ENCODE data around the gene AP4B1. TPM values are rescaled to one million over a fixed set of nuclear protein-coding genes. Genes with fewer than 3 reads are reported as not detected.

The AP4B1 gene
- total and polyA plus RNA-seq, 3 experiments from 2014 or later: 12.1 to 36.2 (median 33.7) TPM

- H3K27ac ChIP-seq (ENCODE audit: low read depth, low read length): no peak overlapping the region
- H3K4me1 ChIP-seq (ENCODE audit: insufficient read depth, low read length): peaks cover 82% of the 10 kb centered on the region
- no peaks in the 10 kb centered on the region for H3K27me3 ChIP-seq (ENCODE audit: insufficient read depth, low read length, poor library complexity, severe bottlenecking)
- Mint-ChIP-seq H3K4me3 (peak overlapping the region; percentile 19 to 79 (median 76)), H3K4me1 (peaks cover 67 to 89% (median 83%) of the 10 kb centered on the region in 3 donors), H3K36me3 (peaks cover 4 to 46% (median 15%) of the 10 kb centered on the region in 3 donors), H3K27ac (peak overlapping the region; percentile 70 to 96 (median 92)), H3K27me3 (no peaks in the 10 kb centered on the region), H3K9me3 (no peaks in the 10 kb centered on the region)
- H3K9me3 ChIP-seq (ENCODE audit: low read length): no peaks in the 10 kb centered on the region
- DNase-seq: no peak
- H3K4me3 ChIP-seq (ENCODE audit: low read length): peak overlapping the region; percentile 21
- peaks cover 6% of the 10 kb centered on the region for H3K36me3 ChIP-seq (ENCODE audit: insufficient read depth, low read length)
- ChIA-PET CTCF (interaction anchor here (0.8 to 6.1 kb wide), 6 partner anchors 9 to 874 kb away, joined by 3 to 74 read pairs (median 4); partner anchors contain the start of genes AP4B1, HIPK1 and LRIG2), POLR2A (interaction anchor here (0.6 to 4.7 kb wide), 3 partner anchors 11 to 87 kb away, joined by 3 to 38 read pairs (median 7); partner anchors contain the start of gene HIPK1)
Observed at GRCh38 chr1:113946678-113947387, 42.2 kb upstream of the AP4B1 start.

GRCh38 chr1:113946112-113946511, 41.5 kb upstream of the AP4B1 start:
- no peak for DNase-seq
- H3K27ac Mint-ChIP-seq: peak overlapping the region; percentile 66 to 96 (median 90)
- peaks cover 65 to 86% (median 80%) of the 10 kb centered on the region in 3 donors for H3K4me1 Mint-ChIP-seq
- CTCF ChIA-PET: interaction anchor here (0.9 to 6.1 kb wide), 4 partner anchors 13 to 76 kb away, joined by 3 to 74 read pairs (median 6); partner anchors contain the start of genes AP4B1 and HIPK1
- no peak overlapping the region for H3K4me3 ChIP-seq (ENCODE audit: low read length)
- H3K4me1 ChIP-seq (ENCODE audit: insufficient read depth, low read length): peaks cover 80% of the 10 kb centered on the region
- peaks cover 9% of the 10 kb centered on the region for H3K36me3 ChIP-seq (ENCODE audit: insufficient read depth, low read length)
- no peaks in the 10 kb centered on the region for H3K9me3 ChIP-seq (ENCODE audit: low read length)
- H3K27me3 ChIP-seq (ENCODE audit: insufficient read depth, low read length, poor library complexity, severe bottlenecking): no peaks in the 10 kb centered on the region
- no peaks in the 10 kb centered on the region for H3K9me3 Mint-ChIP-seq
- POLR2A ChIA-PET: interaction anchor here (1.6 to 4.7 kb wide), 2 partner anchors 10 to 16 kb away, joined by 5 to 38 read pairs; partner anchors contain the start of gene HIPK1
- peak overlapping the region; percentile 4 to 79 (median 74) for H3K4me3 Mint-ChIP-seq
- H3K27ac ChIP-seq (ENCODE audit: low read depth, low read length): no peak overlapping the region
- H3K27me3 Mint-ChIP-seq: no peaks in the 10 kb centered on the region
- peaks cover 8 to 47% (median 17%) of the 10 kb centered on the region in 3 donors for H3K36me3 Mint-ChIP-seq

GRCh38 chr1:113945329-113945728, 40.7 kb upstream of the AP4B1 start:
- Histone ChIP-seq H3K4me1 (ENCODE audit: insufficient read depth, low read length) (peaks cover 81% of the 10 kb centered on the region), H3K9me3 (ENCODE audit: low read length) (no peaks in the 10 kb centered on the region), H3K27me3 (ENCODE audit: insufficient read depth, low read length, poor library complexity, severe bottlenecking) (no peaks in the 10 kb centered on the region), H3K4me3 (ENCODE audit: low read length) (no peak overlapping the region), H3K36me3 (ENCODE audit: insufficient read depth, low read length) (peaks cover 16% of the 10 kb centered on the region), H3K27ac (ENCODE audit: low read depth, low read length) (no peak overlapping the region)
- Mint-ChIP-seq H3K27ac (peak overlapping the region in 6 of 8 donors; percentile 0 to 96 (median 67)), H3K4me1 (peaks cover 73 to 87% (median 83%) of the 10 kb centered on the region in 3 donors), H3K27me3 (no peaks in the 10 kb centered on the region), H3K36me3 (peaks cover 13 to 52% (median 24%) of the 10 kb centered on the region in 3 donors), H3K9me3 (no peaks in the 10 kb centered on the region), H3K4me3 (peak overlapping the region in 1 of 7 donors; percentile 13)
- POLR2A ChIA-PET: interaction anchor here (1.6 to 4.7 kb wide), 2 partner anchors 10 to 15 kb away, joined by 5 to 38 read pairs; partner anchors contain the start of gene HIPK1
- CTCF ChIA-PET: interaction anchor here (1.9 to 6.1 kb wide), 2 partner anchors 12 to 41 kb away, joined by 7 to 74 read pairs; partner anchors contain the start of genes AP4B1 and HIPK1
- DNase-seq: no peak

- Histone ChIP-seq H3K27me3 (ENCODE audit: insufficient read depth, low read length, poor library complexity, severe bottlenecking) (no peaks in the 10 kb centered on the region), H3K4me1 (ENCODE audit: insufficient read depth, low read length) (peaks cover 83% of the 10 kb centered on the region), H3K9me3 (ENCODE audit: low read length) (no peaks in the 10 kb centered on the region), H3K36me3 (ENCODE audit: insufficient read depth, low read length) (peaks cover 16% of the 10 kb centered on the region), H3K4me3 (ENCODE audit: low read length) (no peak overlapping the region), H3K27ac (ENCODE audit: low read depth, low read length) (no peak overlapping the region)
- H3K4me3 Mint-ChIP-seq: peak overlapping the region in 1 of 7 donors; percentile 32
- peak overlapping the region in 4 of 8 donors; percentile 1 to 75 (median 12) for H3K27ac Mint-ChIP-seq
- no peaks in the 10 kb centered on the region for H3K27me3 Mint-ChIP-seq
- no peaks in the 10 kb centered on the region for H3K9me3 Mint-ChIP-seq
- H3K4me1 Mint-ChIP-seq: peaks cover 72 to 87% (median 84%) of the 10 kb centered on the region in 3 donors
- no peak for DNase-seq
- POLR2A ChIA-PET: interaction anchor here (0.5 kb wide), 1 partner anchor 11 kb away, joined by 3 read pairs; no protein-coding TSS in a partner anchor
- H3K36me3 Mint-ChIP-seq: peaks cover 13 to 49% (median 25%) of the 10 kb centered on the region in 3 donors
- CTCF ChIA-PET: interaction anchor here (0.9 kb wide), 1 partner anchor 37 kb away, joined by 3 read pairs; no protein-coding TSS in a partner anchor
Observed at GRCh38 chr1:113943028-113943811, 38.6 kb upstream of the AP4B1 start.

GRCh38 chr1:113942527-113942926, 37.9 kb upstream of the AP4B1 start:
- Histone ChIP-seq H3K4me1 (ENCODE audit: insufficient read depth, low read length) (peaks cover 83% of the 10 kb centered on the region), H3K27ac (ENCODE audit: low read depth, low read length) (no peak overlapping the region), H3K36me3 (ENCODE audit: insufficient read depth, low read length) (peaks cover 16% of the 10 kb centered on the region), H3K4me3 (ENCODE audit: low read length) (no peak overlapping the region), H3K27me3 (ENCODE audit: insufficient read depth, low read length, poor library complexity, severe bottlenecking) (no peaks in the 10 kb centered on the region), H3K9me3 (ENCODE audit: low read length) (no peaks in the 10 kb centered on the region)
- Mint-ChIP-seq H3K9me3 (no peaks in the 10 kb centered on the region), H3K27me3 (no peaks in the 10 kb centered on the region), H3K4me1 (peaks cover 73 to 87% (median 84%) of the 10 kb centered on the region in 3 donors), H3K27ac (peak overlapping the region in 6 of 8 donors; percentile 20 to 72 (median 48)), H3K36me3 (peaks cover 13 to 51% (median 25%) of the 10 kb centered on the region in 3 donors), H3K4me3 (no peak overlapping the region)
- no peak for DNase-seq
- ChIA-PET CTCF (interaction anchor here (0.6 kb wide), 1 partner anchor 914 kb away, joined by 3 read pairs; no protein-coding TSS in a partner anchor), POLR2A (no interaction called here)

GRCh38 chr1:113941245-113941559, 36.6 kb upstream of the AP4B1 start:
- Mint-ChIP-seq H3K4me1 (peaks cover 70 to 87% (median 84%) of the 10 kb centered on the region in 3 donors), H3K27me3 (no peaks in the 10 kb centered on the region), H3K4me3 (peak overlapping the region; percentile 59 to 87 (median 81)), H3K27ac (peak overlapping the region; percentile 90 to 97 (median 94)), H3K9me3 (no peaks in the 10 kb centered on the region), H3K36me3 (peaks cover 13 to 51% (median 25%) of the 10 kb centered on the region in 3 donors)
- peaks cover 16% of the 10 kb centered on the region for H3K36me3 ChIP-seq (ENCODE audit: insufficient read depth, low read length)
- no peaks in the 10 kb centered on the region for H3K27me3 ChIP-seq (ENCODE audit: insufficient read depth, low read length, poor library complexity, severe bottlenecking)
- DNase-seq: no peak
- peaks cover 83% of the 10 kb centered on the region for H3K4me1 ChIP-seq (ENCODE audit: insufficient read depth, low read length)
- ChIA-PET CTCF (interaction anchor here (1.7 to 2.8 kb wide), 2 partner anchors 11 to 106 kb away, joined by 5 to 18 read pairs; partner anchors contain the start of gene HIPK1), POLR2A (interaction anchor here (0.9 to 2.9 kb wide), 2 partner anchors 11 to 35 kb away, joined by 4 to 28 read pairs; partner anchors contain the start of gene HIPK1)
- no peaks in the 10 kb centered on the region for H3K9me3 ChIP-seq (ENCODE audit: low read length)
- H3K27ac ChIP-seq (ENCODE audit: low read depth, low read length): no peak overlapping the region
- H3K4me3 ChIP-seq (ENCODE audit: low read length): peak overlapping the region; percentile 4
